Activated T-helper 1 cell treated with anti-CD3 and anti-CD28 coated beads, Interleukin-12 subunit alpha, Interleukin-12 subunit beta, Interleukin-2, Interleukin-4 antibody, amounts not matched to agents 30 ng/mL and 10 ng/mL and 1 ng/mL, durations not matched to agents 14 hours and 24 hours and 36 hours (primary cell): ENCODE data around the gene PEX1. TPM values are rescaled to one million over a fixed set of nuclear protein-coding genes. Genes with fewer than 3 reads are reported as not detected.
"Not testable (repeated sequence)": the region's sequence is repeated elsewhere in the genome, so short reads cannot be mapped to it uniquely, and the experiment has no call there.

ENCODE experiments used
- DNase-seq: peaks from one replicate; pipeline ENCODE4 v3.0.0; 2021; ENCODE audit warnings: low spot score
- H3K27ac Mint-ChIP-seq: one replicate; pipeline ENCODE4 v1.8.0; 2021; ENCODE audit warnings: mild to moderate bottlenecking, mixed read lengths
- H3K27me3 Mint-ChIP-seq: one replicate; pipeline ENCODE4 v1.8.0; 2022; ENCODE audit warnings: mild to moderate bottlenecking, moderate library complexity, mixed read lengths; ENCODE audit not compliant: insufficient read depth
- H3K36me3 Mint-ChIP-seq: one replicate; pipeline ENCODE4 v1.8.0; 2021; ENCODE audit warnings: low read depth, mixed read lengths
- H3K4me1 Mint-ChIP-seq: one replicate; pipeline ENCODE4 v1.8.0; 2021; ENCODE audit warnings: low read depth, mixed read lengths
- H3K4me3 Mint-ChIP-seq: one replicate; pipeline ENCODE4 v1.8.0; 2021; ENCODE audit warnings: mild to moderate bottlenecking, moderate library complexity, mixed read lengths
- H3K9me3 Mint-ChIP-seq: one replicate; pipeline ENCODE4 v1.8.0; 2021; ENCODE audit warnings: mixed read lengths
- intact Hi-C: fragments of 100-400 bp; cut with micrococcal nuclease; formaldehyde crosslinking; loops from one replicate; pipeline ENCODE4 v1.15.1; 2024
- total RNA-seq: library from RNA; stranded (reverse); gene quantifications from 2 replicates; pipeline ENCODE4 v1.2.3, GENCODE V29; 2022

The PEX1 gene
- total RNA-seq, 1 donor from 2014 or later: 14.7 TPM

GRCh38 chr7:92489634-92490033, 38.7 kb downstream of the PEX1 start:
- H3K27me3 Mint-ChIP-seq: no peaks in the 10 kb centered on the region
- H3K36me3 Mint-ChIP-seq: peaks cover 28% of the 10 kb centered on the region
- intact Hi-C loops: no loop called here
- H3K4me1 Mint-ChIP-seq: no peaks in the 10 kb centered on the region
- DNase-seq: no peak
- H3K4me3 Mint-ChIP-seq: no peak overlapping the region
- no peaks in the 10 kb centered on the region for H3K9me3 Mint-ChIP-seq
- H3K27ac Mint-ChIP-seq: no peak overlapping the region

GRCh38 chr7:92487804-92488203, 40.5 kb downstream of the PEX1 start:
- Mint-ChIP-seq H3K36me3 (peaks cover 26% of the 10 kb centered on the region), H3K27ac (no peak overlapping the region), H3K27me3 (no peaks in the 10 kb centered on the region), H3K9me3 (no peaks in the 10 kb centered on the region), H3K4me3 (no peak overlapping the region), H3K4me1 (no peaks in the 10 kb centered on the region)
- intact Hi-C loops: no loop called here
- DNase-seq: no peak

GRCh38 chr7:92485974-92486373, 42.3 kb downstream of the PEX1 start:
- no peaks in the 10 kb centered on the region for H3K4me1 Mint-ChIP-seq
- H3K4me3 Mint-ChIP-seq: no peak overlapping the region
- no peak overlapping the region for H3K27ac Mint-ChIP-seq
- peaks cover 17% of the 10 kb centered on the region for H3K36me3 Mint-ChIP-seq
- intact Hi-C loops: no loop called here
- no peak for DNase-seq
- H3K9me3 Mint-ChIP-seq: no peaks in the 10 kb centered on the region
- no peaks in the 10 kb centered on the region for H3K27me3 Mint-ChIP-seq

- H3K36me3 Mint-ChIP-seq: peaks cover 14% of the 10 kb centered on the region
- H3K27ac Mint-ChIP-seq: no peak overlapping the region
These were observed 42.9 kb downstream of the PEX1 start for GRCh38 chr7:92485267-92485892.

GRCh38 chr7:92484226-92484625, 44.1 kb downstream of the PEX1 start:
- H3K27me3 Mint-ChIP-seq, intact Hi-C loops, H3K9me3 Mint-ChIP-seq, DNase-seq, H3K4me1 Mint-ChIP-seq, H3K36me3 Mint-ChIP-seq, H3K4me3 Mint-ChIP-seq, H3K27ac Mint-ChIP-seq: not testable (repeated sequence)

More at GRCh38 chr7:92485267-92485892, 42.9 kb downstream of the PEX1 start:
- H3K27me3 Mint-ChIP-seq: no peaks in the 10 kb centered on the region
- no peaks in the 10 kb centered on the region for H3K4me1 Mint-ChIP-seq
- no peak overlapping the region for H3K4me3 Mint-ChIP-seq
- intact Hi-C loops: no loop called here
- no peak for DNase-seq
- H3K9me3 Mint-ChIP-seq: no peaks in the 10 kb centered on the region

GRCh38 chr7:92483624-92484023, 44.7 kb downstream of the PEX1 start:
- H3K27ac Mint-ChIP-seq, H3K27me3 Mint-ChIP-seq, H3K9me3 Mint-ChIP-seq, H3K36me3 Mint-ChIP-seq, DNase-seq, H3K4me1 Mint-ChIP-seq, intact Hi-C loops, H3K4me3 Mint-ChIP-seq: not testable (repeated sequence)

GRCh38 chr7:92479146-92479545, 49.2 kb downstream of the PEX1 start:
- DNase-seq, H3K9me3 Mint-ChIP-seq, H3K27ac Mint-ChIP-seq, intact Hi-C loops, H3K4me1 Mint-ChIP-seq, H3K4me3 Mint-ChIP-seq, H3K36me3 Mint-ChIP-seq, H3K27me3 Mint-ChIP-seq: not testable (repeated sequence)

- intact Hi-C loops: no loop called here
- no peak for DNase-seq
- H3K36me3 Mint-ChIP-seq: no peaks in the 10 kb centered on the region
- no peaks in the 10 kb centered on the region for H3K4me1 Mint-ChIP-seq
- no peaks in the 10 kb centered on the region for H3K9me3 Mint-ChIP-seq
- no peaks in the 10 kb centered on the region for H3K27me3 Mint-ChIP-seq
- no peak overlapping the region for H3K27ac Mint-ChIP-seq
- no peak overlapping the region for H3K4me3 Mint-ChIP-seq
These were observed 49.6 kb downstream of the PEX1 start for GRCh38 chr7:92478711-92479110.

GRCh38 chr7:92478095-92478494, 50.2 kb downstream of the PEX1 start:
- no peak overlapping the region for H3K27ac Mint-ChIP-seq
- no peaks in the 10 kb centered on the region for H3K9me3 Mint-ChIP-seq
- no peaks in the 10 kb centered on the region for H3K27me3 Mint-ChIP-seq
- H3K36me3 Mint-ChIP-seq: no peaks in the 10 kb centered on the region
- DNase-seq: no peak
- intact Hi-C loops: no loop called here
- no peaks in the 10 kb centered on the region for H3K4me1 Mint-ChIP-seq
- H3K4me3 Mint-ChIP-seq: no peak overlapping the region

- H3K4me1 Mint-ChIP-seq, H3K27ac Mint-ChIP-seq, H3K9me3 Mint-ChIP-seq, H3K27me3 Mint-ChIP-seq, H3K4me3 Mint-ChIP-seq, intact Hi-C loops, H3K36me3 Mint-ChIP-seq, DNase-seq: not testable (repeated sequence)
These were observed 50.6 kb downstream of the PEX1 start, which contains the start of gene ERVW-1 for GRCh38 chr7:92477681-92478080. Gene ERVW-1 (minus strand): TSS chr7:92477946. CDS start chr7:92470381, 7,565 bp downstream.

GRCh38 chr7:92475851-92476590, 52.3 kb downstream of the PEX1 start:
- H3K4me3 Mint-ChIP-seq, H3K4me1 Mint-ChIP-seq, H3K27ac Mint-ChIP-seq, intact Hi-C loops, H3K27me3 Mint-ChIP-seq, H3K36me3 Mint-ChIP-seq, DNase-seq, H3K9me3 Mint-ChIP-seq: not testable (repeated sequence)

- intact Hi-C loops, H3K4me3 Mint-ChIP-seq, H3K36me3 Mint-ChIP-seq, H3K27ac Mint-ChIP-seq, H3K9me3 Mint-ChIP-seq, H3K27me3 Mint-ChIP-seq, DNase-seq, H3K4me1 Mint-ChIP-seq: not testable (repeated sequence)
These were observed 53.0 kb downstream of the PEX1 start for GRCh38 chr7:92475261-92475770.

GRCh38 chr7:92473989-92474388, 54.3 kb downstream of the PEX1 start:
- H3K27me3 Mint-ChIP-seq, H3K9me3 Mint-ChIP-seq, DNase-seq, H3K4me3 Mint-ChIP-seq, intact Hi-C loops, H3K4me1 Mint-ChIP-seq, H3K27ac Mint-ChIP-seq, H3K36me3 Mint-ChIP-seq: not testable (repeated sequence)
